ENCODE results near the gene DHX34.
"Not testable (repeated sequence)": the region's sequence is repeated elsewhere in the genome, so short reads cannot be mapped to it uniquely, and the experiment has no call there.

The DHX34 gene

GRCh38 chr19:47365455-47365854, 16.3 kb downstream of the DHX34 start:
- DNase-seq (ENCODE audit: low read depth in 2 of 3, low spot score in 2 of 3) = not testable (repeated sequence)

- no peak for DNase-seq (ENCODE audit: low read depth in 2 of 3, low spot score in 2 of 3)
Measured at GRCh38 chr19:47370045-47370611, 21.0 kb downstream of the DHX34 start.

- no peak for DNase-seq (ENCODE audit: low read depth in 2 of 3, low spot score in 2 of 3)
Measured at GRCh38 chr19:47371261-47371660, 22.1 kb downstream of the DHX34 start.

- DNase-seq (ENCODE audit: low read depth in 2 of 3, low spot score in 2 of 3) = no peak
Measured at GRCh38 chr19:47372603-47373002, 23.5 kb downstream of the DHX34 start.

- DNase-seq (ENCODE audit: low read depth in 2 of 3, low spot score in 2 of 3) = no peak
Measured at GRCh38 chr19:47373246-47374240, 24.4 kb downstream of the DHX34 start.

- DNase-seq (ENCODE audit: low read depth in 2 of 3, low spot score in 2 of 3) = no peak
Measured at GRCh38 chr19:47374876-47375693, 26.0 kb downstream of the DHX34 start.

GRCh38 chr19:47375694-47376588, 26.8 kb downstream of the DHX34 start:
- no peak for DNase-seq (ENCODE audit: low read depth in 2 of 3, low spot score in 2 of 3)

- no peak for DNase-seq (ENCODE audit: low read depth in 2 of 3, low spot score in 2 of 3)
Measured at GRCh38 chr19:47376589-47377144, 27.6 kb downstream of the DHX34 start.

GRCh38 chr19:47377208-47377701, 28.1 kb downstream of the DHX34 start:
- no peak for DNase-seq (ENCODE audit: low read depth in 2 of 3, low spot score in 2 of 3)

- DNase-seq (ENCODE audit: low read depth in 2 of 3, low spot score in 2 of 3) = no peak
Measured at GRCh38 chr19:47377801-47378200, 28.7 kb downstream of the DHX34 start.

GRCh38 chr19:47378246-47378645, 29.1 kb downstream of the DHX34 start:
- no peak for DNase-seq (ENCODE audit: low read depth in 2 of 3, low spot score in 2 of 3)

- no peak for DNase-seq (ENCODE audit: low read depth in 2 of 3, low spot score in 2 of 3)
Measured at GRCh38 chr19:47379381-47379938, 30.3 kb downstream of the DHX34 start.

- DNase-seq (ENCODE audit: low read depth in 2 of 3, low spot score in 2 of 3) = no peak
Measured at GRCh38 chr19:47380559-47380958, 31.4 kb downstream of the DHX34 start.

GRCh38 chr19:47381121-47381520, 32.0 kb downstream of the DHX34 start:
- no peak for DNase-seq (ENCODE audit: low read depth in 2 of 3, low spot score in 2 of 3)

GRCh38 chr19:47381653-47382279, 32.7 kb downstream of the DHX34 start:
- no peak for DNase-seq (ENCODE audit: low read depth in 2 of 3, low spot score in 2 of 3)

- DNase-seq (ENCODE audit: low read depth in 2 of 3, low spot score in 2 of 3) = not testable (repeated sequence)
Measured at GRCh38 chr19:47383890-47384289, 34.8 kb downstream of the DHX34 start.

GRCh38 chr19:47384533-47384932, 35.4 kb downstream of the DHX34 start:
- DNase-seq (ENCODE audit: low read depth in 2 of 3, low spot score in 2 of 3) = not testable (repeated sequence)

GRCh38 chr19:47386582-47386981, 37.5 kb downstream of the DHX34 start:
- DNase-seq (ENCODE audit: low read depth in 2 of 3, low spot score in 2 of 3) = not testable (repeated sequence)

- DNase-seq (ENCODE audit: low read depth in 2 of 3, low spot score in 2 of 3) = not testable (repeated sequence)
Measured at GRCh38 chr19:47387623-47388022, 38.5 kb downstream of the DHX34 start.

Measured in activated CD8-positive, alpha-beta memory T cell treated with anti-CD3 and anti-CD28 coated beads for 48 hours (primary cell).